ENCODE measurements around the gene UQCR10. TPM values are rescaled to one million over a fixed set of nuclear protein-coding genes. Genes with fewer than 3 reads are reported as not detected.

Gene UQCR10
- total and polyA plus RNA-seq, 2 of the 4 experiments (the other 2 are of a cell fraction): 103 to 260 TPM

DNA sequence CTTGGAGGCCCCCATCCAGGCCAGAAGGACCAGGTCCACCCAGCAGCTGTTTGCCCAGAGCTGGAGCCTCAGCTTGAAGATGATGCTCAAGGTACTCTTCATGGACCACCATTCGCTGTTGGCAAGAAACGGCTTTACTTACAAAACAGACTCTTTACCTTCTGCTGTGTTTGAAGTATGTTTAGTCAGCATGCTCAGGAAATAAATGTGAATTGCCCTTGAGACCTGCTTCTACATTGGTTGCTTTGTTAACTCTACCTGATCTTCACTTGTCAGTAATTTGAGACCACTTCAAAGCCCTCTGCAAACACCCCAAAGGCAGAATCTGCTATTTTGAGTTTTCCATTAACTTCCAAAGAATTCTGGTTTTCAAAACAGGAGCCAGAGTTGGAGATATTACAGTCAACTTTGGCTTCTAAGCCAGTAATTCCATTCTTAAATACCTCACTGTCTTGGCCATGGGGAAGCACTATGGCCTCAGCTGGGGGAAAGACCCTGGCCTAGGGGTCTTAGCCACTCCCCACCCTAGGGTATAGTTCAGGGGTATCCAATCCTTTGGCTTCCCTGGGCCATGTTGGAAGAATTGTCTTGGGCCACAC lies 2.7 kb downstream of the UQCR10 start (continued):
- no peak for TF ChIP-seq CTCF (conservative IDR thresholded peaks at IDR 0.05; ENCODE audit: low read depth, low read length)
- TF ChIP-seq MAZ (IDR thresholded peaks at IDR 0.05; ENCODE audit: borderline replicate concordance, low read depth, low read length): no peak
- no peak for TF ChIP-seq BHLHE40 (IDR thresholded peaks at IDR 0.05; ENCODE audit: low read depth, low read length)
